ENCODE results near the gene IL1RN. TPM values are rescaled to one million over a fixed set of nuclear protein-coding genes. Genes with fewer than 3 reads are reported as not detected.
A peak's percentile ranks its signal among the peaks of the same experiment; 100 is the strongest.

Gene IL1RN
- total and polyA plus RNA-seq, 8 donors: 0.37 to 3.1 (median 1.4) TPM; not detected in 1

- Histone ChIP-seq H3K27me3 (no peaks in the 10 kb centered on the region), H3K9me3 (no peaks in the 10 kb centered on the region), H3K4me3 (peak overlapping the region in 1 of 4 donors; percentile 30), H3K36me3 (no peaks in the 10 kb centered on the region), H3K4me1 (no peaks in the 10 kb centered on the region), H3K27ac (peak overlapping the region in 1 of 4 donors; percentile 17)
- WGBS, 2 donors: 87 to 88% methylated on average over 3 of the region's 3 CpGs
- FAIRE-seq: no peak
- no peak for DNase-seq
- intact Hi-C loops (cut with DNase I): no loop called here
- no peak for ATAC-seq
- TF ChIP-seq, protein P1, sequence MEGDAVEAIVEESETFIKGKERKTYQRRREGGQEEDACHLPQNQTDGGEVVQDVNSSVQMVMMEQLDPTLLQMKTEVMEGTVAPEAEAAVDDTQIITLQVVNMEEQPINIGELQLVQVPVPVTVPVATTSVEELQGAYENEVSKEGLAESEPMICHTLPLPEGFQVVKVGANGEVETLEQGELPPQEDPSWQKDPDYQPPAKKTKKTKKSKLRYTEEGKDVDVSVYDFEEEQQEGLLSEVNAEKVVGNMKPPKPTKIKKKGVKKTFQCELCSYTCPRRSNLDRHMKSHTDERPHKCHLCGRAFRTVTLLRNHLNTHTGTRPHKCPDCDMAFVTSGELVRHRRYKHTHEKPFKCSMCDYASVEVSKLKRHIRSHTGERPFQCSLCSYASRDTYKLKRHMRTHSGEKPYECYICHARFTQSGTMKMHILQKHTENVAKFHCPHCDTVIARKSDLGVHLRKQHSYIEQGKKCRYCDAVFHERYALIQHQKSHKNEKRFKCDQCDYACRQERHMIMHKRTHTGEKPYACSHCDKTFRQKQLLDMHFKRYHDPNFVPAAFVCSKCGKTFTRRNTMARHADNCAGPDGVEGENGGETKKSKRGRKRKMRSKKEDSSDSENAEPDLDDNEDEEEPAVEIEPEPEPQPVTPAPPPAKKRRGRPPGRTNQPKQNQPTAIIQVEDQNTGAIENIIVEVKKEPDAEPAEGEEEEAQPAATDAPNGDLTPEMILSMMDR (IDR thresholded peaks at IDR 0.05): no peak
Measured at GRCh38 chr2:113174376-113174750, 47.0 kb downstream of the IL1RN start.

DNA sequence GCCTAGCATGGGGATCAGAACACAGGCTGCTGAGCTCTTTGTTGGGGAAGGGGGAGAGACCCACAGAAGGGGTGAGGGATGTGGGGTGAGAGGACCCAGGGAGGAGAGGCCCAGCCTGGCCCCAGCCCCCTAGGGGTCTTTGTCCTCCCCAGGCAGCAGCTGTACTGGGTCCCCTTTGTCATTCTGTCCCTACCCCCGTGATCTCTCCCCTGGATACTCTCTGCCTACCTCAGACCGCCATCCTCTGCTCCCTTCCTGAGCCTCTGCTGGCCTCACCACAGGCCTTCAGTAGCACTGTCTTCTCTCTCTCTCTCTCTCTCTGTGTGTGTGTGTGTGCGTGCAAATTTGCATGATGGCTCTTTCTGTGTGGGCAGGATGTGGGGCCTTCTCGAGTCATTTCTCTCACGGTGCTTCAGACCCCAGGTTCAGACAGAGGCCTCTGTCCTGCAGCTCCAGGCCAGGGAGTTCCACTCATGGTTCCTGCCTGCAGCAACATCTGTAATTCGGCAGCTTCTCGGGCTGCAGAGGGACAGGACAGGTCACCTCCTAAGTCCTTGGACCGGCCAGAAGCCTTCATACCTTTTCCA is 47.7 kb downstream of the IL1RN start:
- peak in 3 of 4 donors; percentile 13 to 38 (median 36) for ATAC-seq

DNA sequence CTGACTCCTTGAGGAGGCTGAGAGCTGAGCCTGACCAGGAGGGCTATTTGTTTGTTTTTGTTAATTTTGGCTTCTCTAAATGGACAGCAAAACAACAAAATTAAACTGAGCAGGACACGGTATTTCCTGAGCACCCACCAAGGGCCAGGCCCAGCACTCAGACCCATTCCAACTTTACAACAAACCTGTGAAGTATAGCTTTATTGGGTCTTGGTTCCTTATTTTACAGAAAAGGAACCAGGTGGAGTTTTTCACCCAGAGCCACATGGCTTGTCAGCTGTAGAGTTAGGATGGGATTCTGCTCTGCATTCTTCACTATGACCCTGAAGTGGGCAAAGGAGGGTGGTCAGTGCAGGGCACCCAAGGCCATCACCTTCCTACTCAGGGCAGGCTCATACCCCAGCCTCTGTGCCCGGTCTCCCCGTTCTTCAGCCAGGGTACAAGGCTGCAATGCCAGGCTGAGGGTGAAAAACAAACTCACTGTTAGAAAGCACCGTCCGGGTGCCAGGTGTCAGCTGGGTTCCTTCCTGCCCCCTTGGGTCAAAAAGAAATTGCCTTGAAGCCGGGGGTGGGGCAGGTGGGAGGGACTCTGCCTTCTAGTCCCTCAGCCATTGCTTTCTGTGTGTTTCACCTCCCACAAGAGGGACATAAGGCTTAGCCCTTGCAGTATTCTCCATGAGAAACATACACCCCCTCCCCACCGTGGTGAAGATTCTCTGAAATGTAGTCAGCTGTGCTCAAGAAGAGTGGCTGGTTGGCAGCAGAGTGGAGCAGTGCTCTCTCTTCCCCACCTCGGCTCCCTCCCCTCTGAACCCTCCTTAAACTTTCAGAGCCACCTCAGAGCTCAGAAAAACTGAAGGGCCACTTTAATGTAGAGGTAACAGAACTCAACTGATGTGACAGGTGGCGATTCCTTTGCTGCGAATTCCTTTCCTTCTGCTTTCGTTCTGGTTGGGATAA is 48.6 kb downstream of the IL1RN start:
- Histone ChIP-seq H3K27me3 (no peaks in the 10 kb centered on the region), H3K27ac (no peak overlapping the region), H3K9me3 (no peaks in the 10 kb centered on the region), H3K4me3 (no peak overlapping the region), H3K4me1 (peaks cover 1 to 4% (median 4%) of the 10 kb centered on the region in 3 donors), H3K36me3 (no peaks in the 10 kb centered on the region)
- DNase-seq: no peak
- TF ChIP-seq, protein P1 (IDR thresholded peaks at IDR 0.05): no peak
- peak in 2 of 4 donors; percentile 5 to 31 for ATAC-seq
- 61 to 64% methylated on average over 11 of the region's 11 CpGs for WGBS, 2 donors
- FAIRE-seq: no peak
- intact Hi-C loops (cut with DNase I): no loop called here

More for the DNA sequence above, 47.7 kb downstream of the IL1RN start:
- H3K4me3 ChIP-seq: peak overlapping the region in 1 of 4 donors; percentile 30
- intact Hi-C loops (cut with DNase I): no loop called here
- WGBS, 2 donors: 85 to 91% methylated on average over 8 of the region's 8 CpGs
- H3K36me3 ChIP-seq: no peaks in the 10 kb centered on the region
- FAIRE-seq (no peak), DNase-seq (no peak)
- H3K4me1 ChIP-seq: peaks cover 0 to under 1% (median 0%) of the 10 kb centered on the region in 3 donors
- no peaks in the 10 kb centered on the region for H3K27me3 ChIP-seq
- TF ChIP-seq, protein P1 (IDR thresholded peaks at IDR 0.05): no peak
- H3K9me3 ChIP-seq: no peaks in the 10 kb centered on the region
- no peak overlapping the region for H3K27ac ChIP-seq

- FAIRE-seq (no peak), ATAC-seq (no peak), DNase-seq (no peak)
- H3K4me3 ChIP-seq: no peak overlapping the region
- TF ChIP-seq, protein P1 (IDR thresholded peaks at IDR 0.05): no peak
- H3K4me1 ChIP-seq: peaks cover 9 to 12% (median 12%) of the 10 kb centered on the region in 3 donors
- 93 to 94% methylated on average over 7 of the region's 7 CpGs for WGBS, 2 donors
- no peaks in the 10 kb centered on the region for H3K9me3 ChIP-seq
- no peaks in the 10 kb centered on the region for H3K36me3 ChIP-seq
- intact Hi-C loops (cut with DNase I): no loop called here
- no peaks in the 10 kb centered on the region for H3K27me3 ChIP-seq
- H3K27ac ChIP-seq: no peak overlapping the region
Measured at GRCh38 chr2:113176696-113177355, 49.4 kb downstream of the IL1RN start.
